ENCODE results near the gene RPS6KA5.
"Not testable (repeated sequence)": the region's sequence is repeated elsewhere in the genome, so short reads cannot be mapped to it uniquely, and the experiment has no call there.

Gene RPS6KA5

DNA sequence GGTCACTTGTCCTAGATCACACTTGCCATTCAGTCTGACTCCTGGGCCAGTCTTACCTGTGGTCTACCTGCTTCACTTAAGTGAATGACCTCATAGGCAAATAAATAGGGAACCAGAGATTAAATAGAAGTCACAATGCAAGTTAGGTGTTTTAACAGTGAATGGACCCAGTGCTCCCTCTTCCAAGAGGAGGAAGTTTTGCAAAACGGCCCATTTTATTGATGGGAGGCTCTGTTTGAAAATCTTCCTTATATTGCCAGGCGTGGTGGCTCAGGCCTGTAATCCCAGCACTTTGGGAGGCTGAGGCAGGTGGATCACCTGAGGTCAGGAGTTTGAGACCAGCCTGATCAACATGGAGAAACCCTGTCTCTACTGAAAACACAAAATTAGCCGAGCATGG is 79.8 kb downstream of the RPS6KA5 start:
- not testable (repeated sequence) for DNase-seq

DNA sequence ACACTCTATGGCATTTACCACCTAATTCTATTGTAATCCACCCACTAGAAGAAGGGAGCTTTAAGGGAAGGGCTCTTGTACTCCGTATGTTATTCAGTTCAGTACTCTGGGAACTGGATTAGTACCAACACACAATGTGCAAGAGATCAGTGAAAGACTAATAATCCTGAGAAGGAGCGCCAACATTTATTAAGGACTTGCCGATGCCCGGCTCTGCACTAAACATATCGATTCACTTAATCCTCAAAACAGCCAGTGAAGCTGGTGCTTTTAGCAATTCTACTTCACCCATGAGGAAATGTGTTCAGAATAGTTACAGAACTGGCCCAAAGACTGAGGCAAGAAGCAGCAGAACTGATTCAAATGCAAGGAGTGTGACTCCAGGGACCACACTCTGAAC is 80.9 kb downstream of the RPS6KA5 start:
- DNase-seq, result no peak

DNA sequence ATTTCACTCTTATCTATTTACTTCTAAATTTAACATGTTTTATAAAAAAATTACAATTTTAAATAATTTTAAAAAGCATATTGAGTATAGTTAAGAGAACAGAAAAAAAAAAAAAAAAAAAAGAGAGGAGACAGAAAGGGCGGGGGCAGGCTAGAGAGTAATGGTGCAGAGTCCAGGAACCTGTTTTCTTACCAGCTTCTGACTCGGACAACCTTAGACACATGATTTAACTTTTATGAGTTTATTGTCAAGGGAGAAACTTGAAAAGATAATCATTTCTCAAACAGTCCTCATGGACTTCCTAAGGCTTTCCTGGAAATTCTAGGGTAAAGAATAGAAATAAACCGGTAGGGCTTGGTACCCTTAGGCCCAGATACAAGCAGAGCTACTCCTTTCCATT is 84.3 kb downstream of the RPS6KA5 start:
- no peak for DNase-seq

DNA sequence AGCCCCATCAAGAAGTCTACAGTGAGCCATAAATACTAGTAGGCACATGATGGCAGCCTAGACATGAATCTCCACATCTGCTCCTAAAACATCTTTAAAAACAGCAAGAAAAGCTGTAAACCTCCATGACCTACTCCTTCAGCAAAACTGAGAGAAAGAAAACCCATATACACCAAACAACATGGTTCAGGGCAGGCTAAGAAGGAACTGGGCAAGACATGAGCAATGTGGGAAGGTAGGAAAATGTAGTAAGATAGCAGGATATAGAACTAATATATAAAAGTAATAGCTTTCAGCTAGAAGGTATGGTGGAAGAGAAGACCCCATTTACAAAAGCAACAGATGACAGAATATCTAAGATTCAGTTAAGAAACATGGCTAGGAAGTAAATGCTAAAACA is 88.8 kb downstream of the RPS6KA5 start:
- DNase-seq, result no peak

DNA sequence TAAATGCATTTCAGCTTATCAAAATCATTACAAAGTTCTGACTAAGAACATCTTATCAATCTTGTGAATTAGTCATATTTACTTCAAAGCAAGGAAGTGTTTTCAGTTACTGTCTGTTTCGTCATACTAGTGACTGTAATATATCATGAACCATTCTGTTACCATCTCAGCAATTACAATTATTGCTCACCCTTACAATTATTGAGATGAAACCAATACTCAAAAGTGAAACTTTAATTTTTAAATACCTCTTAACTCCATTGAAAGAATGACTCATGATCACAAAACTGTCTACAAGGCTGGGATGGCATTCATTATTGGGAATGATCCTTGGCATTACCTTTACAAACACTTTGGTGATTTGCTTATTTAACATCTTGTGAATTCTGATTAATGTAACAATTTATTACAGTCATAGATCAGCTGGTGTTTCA is 90.3 kb downstream of the RPS6KA5 start:
- DNase-seq, result no peak

DNA sequence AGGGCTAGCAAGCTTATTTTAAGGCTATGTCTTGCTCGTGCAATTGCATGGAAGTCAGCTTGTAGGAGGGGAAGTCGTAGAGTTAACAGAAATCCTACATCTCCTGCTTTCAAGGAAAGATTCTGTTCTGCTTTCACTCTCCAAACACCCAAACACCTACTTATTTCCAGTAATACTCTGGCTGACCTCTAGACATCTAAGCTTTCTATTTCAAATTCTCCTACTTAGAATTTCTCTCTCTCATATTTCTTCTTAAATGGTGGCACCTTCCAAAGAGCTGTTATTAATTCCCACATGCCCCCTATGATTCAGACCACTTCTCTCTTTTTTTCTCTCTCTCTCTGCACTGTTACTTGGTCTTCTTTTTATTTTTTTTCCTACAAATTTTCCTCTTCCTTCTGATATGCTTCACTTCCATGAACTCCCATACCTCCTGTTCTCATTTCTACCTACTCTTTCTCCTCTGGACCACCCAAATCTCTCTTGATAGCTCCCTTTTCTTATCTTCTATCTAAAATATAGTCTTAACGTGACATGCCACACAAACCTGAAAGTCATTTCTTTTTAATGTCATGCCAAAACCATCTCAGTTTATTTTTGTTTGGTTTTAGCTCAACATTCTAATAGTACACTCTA is 90.8 kb downstream of the RPS6KA5 start:
- DNase-seq, result no peak

DNA sequence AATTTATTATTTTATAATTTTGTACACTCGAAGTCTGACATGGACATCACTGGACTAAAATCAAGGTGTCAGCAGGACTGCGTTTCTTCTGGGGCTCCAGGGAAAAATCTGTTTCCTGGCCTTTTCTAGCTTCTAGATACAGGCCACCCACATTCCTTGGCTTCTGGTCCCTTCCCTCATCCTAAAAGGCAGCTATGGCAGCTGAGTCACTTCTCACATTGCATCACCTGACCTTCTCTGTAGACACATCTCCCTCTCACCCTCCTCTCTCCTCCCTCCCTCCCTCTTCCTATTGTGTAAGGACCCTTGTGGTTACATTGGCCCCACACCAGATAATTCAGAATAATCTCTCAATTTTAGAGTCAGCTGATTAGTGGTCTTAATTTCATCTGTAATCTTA is 92.4 kb downstream of the RPS6KA5 start:
- DNase-seq, result no peak

DNA sequence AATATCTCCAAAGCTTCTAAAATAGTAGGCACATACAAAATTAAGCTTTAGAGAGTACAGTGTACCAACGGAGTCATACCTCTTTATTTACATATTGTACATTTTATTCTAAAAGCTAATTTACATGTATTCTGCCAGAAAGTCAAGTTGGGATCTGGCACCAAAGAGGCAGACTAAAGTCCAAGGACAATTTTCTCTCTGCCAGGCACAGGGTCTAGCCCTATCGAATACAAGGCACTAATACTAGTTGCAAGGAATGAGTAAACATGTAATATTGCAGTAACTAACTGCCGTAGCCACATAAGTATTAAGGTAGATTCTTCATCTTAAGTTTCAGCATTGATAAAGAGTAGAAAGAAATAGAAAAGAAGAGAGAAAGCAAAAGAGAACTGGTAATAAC is 93.9 kb downstream of the RPS6KA5 start:
- no peak for DNase-seq

DNA sequence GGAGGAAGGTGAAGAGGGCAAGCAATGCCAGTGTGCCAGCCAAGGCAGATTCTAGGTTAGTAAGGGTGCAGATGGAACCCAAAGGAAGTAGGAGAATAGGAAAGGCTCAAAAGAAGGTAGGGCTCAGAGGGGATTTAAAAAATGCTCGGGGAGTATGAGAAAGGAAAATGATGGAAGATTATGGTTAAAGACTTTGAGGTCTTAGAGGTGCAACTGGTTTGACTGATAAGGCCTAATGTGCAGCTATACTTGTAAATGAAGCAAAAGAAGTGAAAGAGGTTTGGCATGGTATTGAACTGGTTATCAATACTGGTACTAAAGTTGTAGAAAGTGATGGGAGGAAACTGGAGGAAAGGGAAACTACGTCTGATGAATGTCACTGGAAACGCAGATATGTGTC is 94.7 kb downstream of the RPS6KA5 start:
- no peak for DNase-seq

DNA sequence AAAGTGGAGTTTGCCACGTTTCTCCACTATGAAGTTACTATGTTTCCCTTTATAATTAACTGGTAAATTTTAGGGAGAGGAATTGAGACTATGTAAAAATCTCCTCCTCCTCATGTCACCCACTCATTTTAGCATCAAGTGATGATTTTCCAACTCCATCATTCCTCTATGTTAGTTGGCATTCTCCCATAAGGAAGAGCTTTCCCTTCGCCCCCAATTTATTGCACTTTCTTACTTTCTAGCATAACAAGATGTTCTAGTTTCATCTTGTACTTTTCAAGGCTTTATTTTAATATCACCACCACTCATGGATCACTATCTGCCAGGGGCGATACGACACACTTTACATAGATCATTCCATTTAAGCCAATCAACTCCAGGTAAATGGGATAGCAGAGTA is 97.1 kb downstream of the RPS6KA5 start:
- no peak for DNase-seq

DNA sequence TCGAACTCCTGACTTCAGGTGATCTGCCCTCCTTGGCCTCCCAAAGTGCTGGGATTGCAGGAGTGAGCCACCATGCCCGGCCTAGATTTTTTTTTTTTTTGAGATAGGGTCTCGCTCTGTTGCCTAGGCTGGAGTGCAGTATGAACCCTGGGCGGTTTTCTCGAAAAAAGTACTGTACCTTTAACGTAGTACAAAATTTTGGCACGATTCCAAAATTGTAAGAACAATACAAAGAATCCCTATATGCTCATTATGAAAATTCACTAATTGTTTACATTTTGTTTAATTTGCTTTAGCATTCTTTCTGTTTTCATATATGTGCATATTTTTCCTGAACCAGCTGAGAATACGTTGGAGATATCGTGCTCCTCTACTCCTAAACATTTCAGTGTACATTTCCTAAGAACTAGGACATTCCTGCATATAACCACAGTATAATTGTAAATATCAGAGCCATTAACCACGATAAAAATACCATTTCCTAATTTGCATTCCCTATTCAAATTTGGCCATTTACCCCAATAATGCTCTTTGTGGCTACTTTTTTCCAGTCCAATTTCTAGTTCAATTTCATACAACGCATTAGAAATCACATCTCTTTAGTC is 97.8 kb downstream of the RPS6KA5 start:
- DNase-seq, result no peak

DNA sequence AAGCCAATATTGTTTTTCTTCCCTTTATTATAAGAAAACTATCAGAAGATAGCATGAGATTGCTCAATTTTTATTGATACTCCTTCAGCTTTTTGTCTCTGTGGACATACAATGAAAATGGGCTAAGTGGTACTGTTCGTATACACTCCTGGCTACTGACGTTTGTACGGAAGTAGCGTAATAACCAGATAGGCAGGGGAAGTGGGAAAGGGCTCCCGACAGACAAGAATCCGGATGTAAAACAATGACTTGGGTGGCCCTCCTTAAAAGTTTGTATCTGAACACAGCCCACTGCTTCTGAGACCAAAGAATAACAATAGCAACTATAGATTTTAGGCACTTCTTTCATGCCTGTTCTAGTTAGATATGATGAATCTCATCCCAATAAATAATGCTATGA is 99.6 kb downstream of the RPS6KA5 start:
- no peak for DNase-seq

DNA sequence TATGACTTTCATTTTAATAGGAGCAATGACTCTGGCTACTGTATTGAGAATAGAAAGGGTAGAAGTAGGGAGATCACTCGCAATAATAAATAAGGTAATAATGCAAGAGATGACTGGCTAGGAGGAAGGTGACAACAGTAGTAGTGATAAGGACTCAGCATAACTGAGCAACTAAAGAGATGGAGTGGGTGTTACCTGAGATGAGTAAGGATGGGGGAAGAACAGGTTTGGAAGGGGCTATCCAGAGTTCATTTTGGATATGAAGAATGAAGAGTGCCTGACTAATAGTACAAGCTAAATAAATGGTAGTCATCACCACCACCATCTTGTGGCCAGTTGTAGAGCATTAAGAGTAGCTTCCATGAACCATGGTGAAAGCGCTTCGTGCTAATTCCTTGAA is 101.1 kb downstream of the RPS6KA5 start:
- DNase-seq, result no peak

DNA sequence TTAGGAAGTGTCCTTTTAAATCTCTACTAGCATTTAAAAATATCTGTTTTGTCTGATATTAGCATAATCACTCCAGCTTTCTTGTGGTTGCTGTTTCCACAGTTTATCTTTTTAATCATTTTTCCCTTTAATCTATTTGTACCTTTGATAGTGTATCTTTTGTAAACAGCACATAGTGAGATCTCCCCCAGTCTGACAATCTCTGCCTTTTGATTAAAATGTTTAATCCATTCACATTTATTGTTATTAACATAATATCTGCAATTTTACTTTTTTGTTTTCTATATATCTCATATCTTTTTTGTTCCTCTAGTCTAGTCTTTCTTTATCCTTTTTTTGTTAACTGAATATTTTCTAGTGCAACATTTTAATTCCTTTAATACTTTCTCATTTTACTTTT is 104.2 kb downstream of the RPS6KA5 start:
- DNase-seq, result no peak

DNA sequence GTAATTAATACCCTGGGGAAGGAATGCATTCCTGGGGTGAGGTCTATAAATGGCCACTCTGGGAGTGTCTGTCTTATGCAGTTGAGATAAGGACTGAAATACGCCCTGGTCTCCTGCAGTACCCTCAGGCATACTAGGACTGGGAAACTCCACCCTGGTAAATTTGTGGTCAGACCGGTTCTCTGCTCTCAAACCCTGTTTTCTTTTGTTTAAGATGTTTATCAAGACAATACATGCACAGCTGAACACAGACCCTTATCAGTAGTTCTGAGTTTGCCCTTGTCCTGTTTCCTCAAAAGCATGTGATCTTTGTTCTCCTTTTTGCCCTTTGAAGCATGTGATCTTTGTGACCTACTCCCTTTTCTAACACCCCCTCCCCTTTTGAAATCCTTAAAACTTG is 106.8 kb downstream of the RPS6KA5 start:
- not testable (repeated sequence) for DNase-seq

DNA sequence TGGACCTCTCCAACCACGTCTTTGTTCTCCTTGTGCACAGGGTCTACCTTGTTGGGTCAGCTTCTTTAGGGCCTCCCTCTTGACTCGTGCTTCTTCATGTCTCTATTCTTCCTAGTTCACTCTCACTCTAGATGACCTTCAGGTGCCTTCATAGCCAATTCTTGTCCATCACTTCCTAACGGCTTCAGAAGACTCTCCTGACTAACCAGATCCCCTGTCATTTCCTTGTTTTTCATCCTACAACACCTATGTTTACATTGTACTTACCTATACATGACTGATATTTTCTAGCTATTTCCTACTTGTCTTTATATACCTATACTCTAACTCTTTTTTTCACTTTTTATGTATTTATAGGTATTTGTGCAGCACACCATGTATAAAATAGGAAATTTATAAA is 117.1 kb downstream of the RPS6KA5 start:
- DNase-seq, result no peak

DNA sequence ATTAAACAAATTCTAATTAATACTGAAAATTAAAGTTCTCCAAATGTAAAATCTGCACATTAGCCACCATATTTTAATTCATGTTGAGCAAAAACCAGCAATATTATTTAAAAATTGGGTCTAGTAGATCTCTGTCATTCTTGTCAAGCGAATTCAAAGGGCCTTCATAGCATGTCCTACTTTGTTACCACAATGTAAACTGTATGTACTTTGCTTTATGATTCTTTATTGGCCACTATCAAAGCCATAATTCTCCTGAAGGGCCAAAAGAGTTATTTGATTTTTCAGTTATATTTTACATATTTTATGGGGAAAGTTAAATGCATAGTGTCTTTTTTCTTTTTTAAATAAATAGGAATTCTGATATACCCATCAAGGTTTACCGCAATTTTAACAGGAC is 117.9 kb downstream of the RPS6KA5 start:
- no peak for DNase-seq

DNA sequence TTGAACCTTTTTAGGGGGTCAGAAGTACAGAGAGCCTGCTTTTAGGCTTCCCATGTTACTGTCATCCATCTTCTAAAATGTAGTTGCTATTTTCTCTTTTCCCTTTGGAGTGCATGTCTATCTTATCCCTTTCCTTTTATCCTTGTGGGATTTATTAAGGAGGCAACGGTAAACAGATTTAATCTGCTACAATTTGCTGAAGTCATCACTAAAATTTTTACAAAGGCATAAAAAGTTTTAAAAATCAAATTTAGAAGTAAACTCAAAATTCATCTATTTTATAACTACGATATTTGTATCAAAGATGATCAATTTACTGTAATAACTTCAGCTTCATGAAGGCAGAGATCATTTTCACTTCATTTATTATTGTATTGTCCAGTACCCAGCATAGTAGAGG is 118.7 kb downstream of the RPS6KA5 start:
- DNase-seq, result no peak

DNA sequence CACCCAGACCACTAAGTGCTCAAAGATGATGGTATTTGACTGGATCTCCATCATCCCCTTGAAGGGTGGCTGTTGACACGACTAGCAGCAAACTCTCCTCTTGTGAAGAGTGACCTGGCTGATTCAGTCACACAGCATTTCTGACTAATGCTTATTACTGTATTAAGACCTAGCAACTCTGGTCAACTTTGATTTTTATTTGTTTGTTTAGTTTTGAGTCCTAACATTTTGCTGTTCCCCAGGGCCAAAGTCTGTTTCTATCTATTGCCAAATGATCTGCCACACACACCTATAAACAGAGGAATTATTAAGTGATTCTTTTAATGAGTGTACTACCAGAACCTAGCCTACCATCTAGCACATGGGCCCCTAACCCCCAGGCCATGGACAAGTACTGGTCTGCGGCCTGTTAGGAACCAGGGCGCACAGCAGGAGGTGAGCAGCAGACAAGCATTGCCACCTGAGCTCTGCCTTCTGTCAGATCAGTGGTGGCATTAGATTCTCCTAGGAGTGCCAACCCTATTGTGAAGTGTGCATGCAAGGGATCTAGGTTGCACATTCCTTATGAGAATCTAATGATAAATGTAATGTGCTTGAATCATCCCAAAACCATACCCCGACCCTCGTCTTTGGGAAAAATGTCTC is 120.0 kb downstream of the RPS6KA5 start:
- no peak for DNase-seq

DNA sequence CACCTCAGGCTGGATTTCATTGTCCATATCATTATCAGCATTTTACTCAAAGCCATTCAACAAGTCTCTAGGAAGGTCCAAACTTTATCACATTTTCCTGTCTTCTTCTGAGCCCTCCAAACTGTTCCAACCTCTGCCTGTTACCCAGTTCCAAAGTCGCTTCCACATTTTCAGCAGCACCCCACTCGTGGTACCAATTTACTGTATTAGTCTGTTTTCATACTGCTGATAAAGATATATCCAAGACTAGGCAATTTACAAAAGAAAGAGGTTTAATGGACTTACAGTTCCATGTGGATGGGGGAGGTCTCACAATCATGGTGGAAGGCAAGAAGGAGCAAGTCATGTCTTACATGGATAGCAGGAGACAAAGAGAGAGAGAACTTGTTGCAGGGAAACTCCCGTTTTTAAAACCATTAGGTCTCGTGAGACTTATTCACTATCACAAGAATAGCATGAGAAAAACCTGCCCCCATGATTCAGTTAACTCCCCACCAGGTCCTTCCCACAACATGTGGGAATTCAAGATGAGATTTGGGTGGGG is 121.1 kb downstream of the RPS6KA5 start:
- DNase-seq, result not testable (repeated sequence)

DNA sequence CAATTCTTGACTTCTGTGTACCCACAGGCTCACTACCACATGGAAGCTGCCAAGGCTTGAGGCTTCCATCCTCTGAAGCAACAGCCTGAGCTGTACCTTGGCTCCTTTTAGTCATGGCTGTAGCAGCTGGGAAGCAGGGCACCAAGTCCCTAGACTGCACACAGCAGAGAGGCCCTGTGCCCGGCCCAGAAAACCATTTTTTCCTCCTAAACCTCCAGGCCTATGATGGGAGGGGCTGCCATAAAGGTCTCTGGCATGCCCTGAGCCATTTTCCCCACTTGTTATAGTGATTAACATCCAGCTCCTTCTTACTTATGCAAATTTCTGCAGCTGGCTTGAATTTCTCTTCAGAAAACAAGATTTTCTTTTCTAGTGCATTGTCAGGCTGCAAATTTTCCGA is 121.8 kb downstream of the RPS6KA5 start:
- no peak for DNase-seq

DNA sequence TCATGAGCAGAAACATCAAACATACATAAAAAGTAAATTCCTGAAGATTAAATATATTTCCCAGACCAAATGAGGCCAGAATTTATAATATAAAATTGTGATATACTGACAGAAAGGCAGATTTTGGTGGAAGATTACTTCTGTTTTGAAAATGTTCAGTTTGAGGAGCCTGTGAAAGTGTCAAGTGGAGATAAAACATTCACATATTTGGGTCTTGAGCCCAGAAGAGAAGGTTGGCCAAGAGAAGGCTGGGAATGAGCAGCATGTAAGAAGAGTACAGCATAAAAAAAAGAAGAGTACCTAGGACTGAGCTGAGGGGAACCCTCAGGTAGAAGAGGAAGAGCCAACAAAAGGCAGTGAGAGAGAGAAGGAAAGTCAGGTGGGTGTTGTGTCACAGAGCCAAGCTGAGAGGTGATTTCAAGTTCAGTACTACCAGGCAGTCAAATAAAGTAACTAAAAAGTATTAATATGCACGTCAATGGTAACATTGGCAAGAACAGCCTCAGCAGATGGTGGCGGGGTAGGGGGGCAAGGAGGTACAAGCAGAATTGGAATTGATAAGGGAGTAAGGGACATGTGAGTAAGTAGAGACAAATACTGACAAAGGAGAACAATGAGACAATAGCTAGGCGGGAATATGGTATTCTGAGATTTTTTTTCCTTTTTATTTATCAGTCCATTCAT is 123.5 kb downstream of the RPS6KA5 start:
- DNase-seq, result no peak

DNA sequence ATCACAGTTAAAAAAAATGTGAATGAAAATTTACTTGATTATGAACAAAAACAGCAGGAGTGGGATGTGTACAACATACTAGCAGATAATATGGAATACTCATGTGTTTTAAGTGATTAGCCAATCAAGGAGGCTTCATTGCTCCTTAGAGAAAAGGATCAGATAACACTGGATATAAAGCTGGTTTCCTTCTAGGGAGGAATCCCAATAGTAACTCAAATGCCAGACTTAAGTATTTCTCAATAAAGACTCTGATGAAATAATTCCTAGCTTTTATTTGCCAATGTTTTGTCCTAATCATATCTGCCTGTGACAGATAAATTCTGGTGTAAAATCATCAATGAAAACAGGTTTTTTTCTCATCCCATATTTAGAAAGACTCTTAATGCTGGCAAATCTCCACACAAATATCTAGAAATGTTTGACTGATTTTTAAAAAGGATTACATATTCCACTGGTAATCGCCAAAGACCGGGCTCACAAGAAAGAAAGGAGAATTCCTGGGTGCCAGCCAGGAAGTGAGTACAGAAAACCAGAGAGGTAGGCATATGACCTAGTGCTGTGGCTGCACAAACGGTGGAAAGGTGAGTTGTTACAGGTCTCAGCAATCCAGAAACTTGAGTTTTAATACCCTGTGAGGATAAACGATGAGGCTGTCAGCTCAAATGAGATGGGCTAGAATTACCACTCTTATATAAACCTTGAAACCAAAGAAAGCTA is 135.7 kb downstream of the RPS6KA5 start:
- no peak for DNase-seq

All from stimulated activated CD4-positive, alpha-beta T cell treated with anti-CD3 and anti-CD28 coated beads, Interleukin-12 subunit alpha, Interleukin-12 subunit beta, amount 100 ng/mL, for 4 hours (primary cell).